Left ventricle myocardium inferior (tissue), 1 donor: Measurements from ENCODE around the gene GTF3C6. TPM values are rescaled to one million over a fixed set of nuclear protein-coding genes. Genes with fewer than 3 reads are reported as not detected.
"Not testable (repeated sequence)": the region's sequence is repeated elsewhere in the genome, so short reads cannot be mapped to it uniquely, and the experiment has no call there.

ENCODE experiments used
- DNase-seq: peaks from one replicate; pipeline ENCODE4 v3.0.0-alpha.2; 2020
- H3K27ac ChIP-seq: fragments of 200-600 bp; replicated peaks from 2 replicates; pipeline ENCODE4 v1.8.0; 2021
- H3K27me3 ChIP-seq: fragments of 200-600 bp; 2 replicates; pipeline ENCODE4 v1.8.0; 2021; ENCODE audit warnings: low read depth
- H3K36me3 ChIP-seq: fragments of 200-600 bp; 2 replicates; pipeline ENCODE4 v1.8.0; 2021
- H3K4me1 ChIP-seq: fragments of 200-600 bp; 2 replicates; pipeline ENCODE4 v1.8.0; 2021
- H3K4me3 ChIP-seq: fragments of 200-600 bp; 2 replicates; pipeline ENCODE4 v1.8.0; 2021; ENCODE audit warnings: mild to moderate bottlenecking, moderate library complexity
- H3K9me3 ChIP-seq: fragments of 200-600 bp; replicated peaks from 2 replicates; pipeline ENCODE4 v1.8.0; 2021
- CTCF ChIP-seq: fragments of 200-600 bp; IDR thresholded peaks from 2 replicates; pipeline ENCODE4 v1.8.0; 2021; ENCODE audit warnings: antibody characterized with exemption, mild to moderate bottlenecking, borderline replicate concordance
- intact Hi-C: fragments of 100-400 bp; cut with micrococcal nuclease; formaldehyde crosslinking; loops from one replicate; pipeline ENCODE4 v1.11.0; 2022
- total RNA-seq: library from RNA; stranded (reverse); fragmentation: NEBNext Ultra II Directional; extraction: Animal tissue kit (Norgen Biotek cat#: 25700); gene quantifications from one replicate; pipeline ENCODE4 v1.2.1, GENCODE V29; 2021
- donor health status: DM: no; HTN: yes; CAD: no; lungs with severe emphysema.

GTF3C6 gene
- total RNA-seq, 1 donor from 2014 or later = 102 TPM

- no peaks in the 10 kb centered on the region for H3K27me3 ChIP-seq
- H3K4me3 ChIP-seq = no peak overlapping the region
- intact Hi-C loops = loop anchor here (10.0 kb wide), 1 partner anchor 416 kb away; no protein-coding TSS in a partner anchor
- no peak for TF ChIP-seq CTCF
- H3K9me3 ChIP-seq = no peaks in the 10 kb centered on the region
- no peak for DNase-seq
- no peaks in the 10 kb centered on the region for H3K4me1 ChIP-seq
- H3K36me3 ChIP-seq = no peaks in the 10 kb centered on the region
- no peak overlapping the region for H3K27ac ChIP-seq
Measured at GRCh38 chr6:110950440-110950839, 8.1 kb upstream of the GTF3C6 start.

- intact Hi-C loops = loop anchor here (10.0 kb wide), 1 partner anchor 416 kb away; no protein-coding TSS in a partner anchor
- Histone ChIP-seq H3K4me3 (no peak overlapping the region), H3K36me3 (no peaks in the 10 kb centered on the region), H3K27ac (no peak overlapping the region), H3K4me1 (no peaks in the 10 kb centered on the region), H3K27me3 (no peaks in the 10 kb centered on the region), H3K9me3 (no peaks in the 10 kb centered on the region)
- no peak for DNase-seq
- no peak for TF ChIP-seq CTCF
Measured at GRCh38 chr6:110951008-110951407, 7.5 kb upstream of the GTF3C6 start.

- Histone ChIP-seq H3K27me3 (no peaks in the 10 kb centered on the region), H3K9me3 (no peaks in the 10 kb centered on the region), H3K27ac (no peak overlapping the region), H3K4me3 (no peak overlapping the region), H3K36me3 (no peaks in the 10 kb centered on the region), H3K4me1 (no peaks in the 10 kb centered on the region)
- intact Hi-C loops = loop anchor here (10.0 kb wide), 1 partner anchor 417 kb away; no protein-coding TSS in a partner anchor
- DNase-seq = no peak
- no peak for TF ChIP-seq CTCF
Measured at GRCh38 chr6:110951986-110952794, 6.3 kb upstream of the GTF3C6 start.

- no peak overlapping the region for H3K27ac ChIP-seq
- no peaks in the 10 kb centered on the region for H3K27me3 ChIP-seq
- no peak for DNase-seq
- H3K36me3 ChIP-seq = no peaks in the 10 kb centered on the region
- TF ChIP-seq CTCF = no peak
- no peaks in the 10 kb centered on the region for H3K9me3 ChIP-seq
- H3K4me3 ChIP-seq = no peak overlapping the region
- intact Hi-C loops = loop anchor here (10.0 kb wide), 1 partner anchor 419 kb away; no protein-coding TSS in a partner anchor
- H3K4me1 ChIP-seq = peaks cover 7% of the 10 kb centered on the region
Measured at GRCh38 chr6:110953633-110954303, 4.7 kb upstream of the GTF3C6 start.

GRCh38 chr6:110960014-110960390, 1.5 kb downstream of the GTF3C6 start:
- intact Hi-C loops = no loop called here
- DNase-seq = no peak
- peaks cover 49% of the 10 kb centered on the region for H3K36me3 ChIP-seq
- no peaks in the 10 kb centered on the region for H3K9me3 ChIP-seq
- no peak overlapping the region for H3K27ac ChIP-seq
- peaks cover 18% of the 10 kb centered on the region for H3K4me1 ChIP-seq
- no peak overlapping the region for H3K4me3 ChIP-seq
- TF ChIP-seq CTCF = no peak
- H3K27me3 ChIP-seq = no peaks in the 10 kb centered on the region

GRCh38 chr6:110962636-110963035, 4.1 kb downstream of the GTF3C6 start:
- H3K4me3 ChIP-seq, H3K9me3 ChIP-seq, intact Hi-C loops, DNase-seq, H3K27me3 ChIP-seq, H3K27ac ChIP-seq: not testable (repeated sequence)
- Histone ChIP-seq H3K4me1 (peaks cover 18% of the 10 kb centered on the region), H3K36me3 (peaks cover 74% of the 10 kb centered on the region)
